ENCODE results near the gene PRKAG2.

GRCh38 chr7:151707105-151707469 is 169.8 kb downstream of the PRKAG2 start:
- TF ChIP-seq CTCF (IDR thresholded peaks at IDR 0.05) (no peak), POLR2A (IDR thresholded peaks at IDR 0.05) (no peak)
